Activated B cell treated with CpG ODN at 0.5 μM for 24 hours (primary cell): ENCODE results near the gene POU2F1. TPM values are rescaled to one million over a fixed set of nuclear protein-coding genes. Genes with fewer than 3 reads are reported as not detected.

Experiments
- ATAC-seq: fragments of 200-7000 bp; cut with Tn5 transposase; one replicate; pipeline ENCODE4 v1.10.0; 2021; ENCODE audit warnings: low read depth, mild to moderate bottlenecking, moderate library complexity
- CTCF ChIA-PET: fragments of 350-600 bp; sonication (Branson Sonifier 250); formaldehyde crosslinking; loops from one replicate; lab custom pipeline; 2021; ENCODE audit warnings: antibody characterized with exemption; lab: Charles Lee
- POLR2A ChIA-PET: fragments of 350-600 bp; sonication (Branson Sonifier 250); formaldehyde crosslinking; loops from one replicate; lab custom pipeline; 2021; ENCODE audit warnings: antibody characterized with exemption; lab: Charles Lee
- DNase-seq: peaks from one replicate; pipeline ENCODE4 v3.0.0; 2022
- H3K27ac Mint-ChIP-seq: one replicate; pipeline ENCODE4 v1.8.0; 2020; ENCODE audit warnings: mixed read lengths
- H3K27me3 Mint-ChIP-seq: one replicate; pipeline ENCODE4 v1.8.0; 2021; ENCODE audit warnings: mixed read lengths
- H3K36me3 Mint-ChIP-seq: one replicate; pipeline ENCODE4 v1.8.0; 2021; ENCODE audit warnings: low read depth, mixed read lengths
- H3K4me1 Mint-ChIP-seq: one replicate; pipeline ENCODE4 v1.8.0; 2021; ENCODE audit warnings: mixed read lengths
- H3K4me3 Mint-ChIP-seq: one replicate; pipeline ENCODE4 v1.8.0; 2020; ENCODE audit warnings: mild to moderate bottlenecking, mixed read lengths
- H3K9me3 Mint-ChIP-seq: one replicate; pipeline ENCODE4 v1.8.0; 2020; ENCODE audit warnings: mixed read lengths
- intact Hi-C: fragments of 100-400 bp; cut with micrococcal nuclease; formaldehyde crosslinking; loops from one replicate; pipeline ENCODE4 v1.15.1; 2024
- total RNA-seq: library from RNA; stranded (reverse); gene quantifications from 2 replicates; pipeline ENCODE4 v1.2.3, GENCODE V29; 2022
- TF ChIP-seq, protein P1 (sequence below): fragments of 200-600 bp; IDR thresholded peaks from one replicate; pipeline ENCODE4 v1.8.0; 2022; ENCODE audit warnings: antibody characterized with exemption, mild to moderate bottlenecking

The POU2F1 gene
- total RNA-seq, 1 donor from 2014 or later, result 35.5 TPM

- TF ChIP-seq, protein P1, sequence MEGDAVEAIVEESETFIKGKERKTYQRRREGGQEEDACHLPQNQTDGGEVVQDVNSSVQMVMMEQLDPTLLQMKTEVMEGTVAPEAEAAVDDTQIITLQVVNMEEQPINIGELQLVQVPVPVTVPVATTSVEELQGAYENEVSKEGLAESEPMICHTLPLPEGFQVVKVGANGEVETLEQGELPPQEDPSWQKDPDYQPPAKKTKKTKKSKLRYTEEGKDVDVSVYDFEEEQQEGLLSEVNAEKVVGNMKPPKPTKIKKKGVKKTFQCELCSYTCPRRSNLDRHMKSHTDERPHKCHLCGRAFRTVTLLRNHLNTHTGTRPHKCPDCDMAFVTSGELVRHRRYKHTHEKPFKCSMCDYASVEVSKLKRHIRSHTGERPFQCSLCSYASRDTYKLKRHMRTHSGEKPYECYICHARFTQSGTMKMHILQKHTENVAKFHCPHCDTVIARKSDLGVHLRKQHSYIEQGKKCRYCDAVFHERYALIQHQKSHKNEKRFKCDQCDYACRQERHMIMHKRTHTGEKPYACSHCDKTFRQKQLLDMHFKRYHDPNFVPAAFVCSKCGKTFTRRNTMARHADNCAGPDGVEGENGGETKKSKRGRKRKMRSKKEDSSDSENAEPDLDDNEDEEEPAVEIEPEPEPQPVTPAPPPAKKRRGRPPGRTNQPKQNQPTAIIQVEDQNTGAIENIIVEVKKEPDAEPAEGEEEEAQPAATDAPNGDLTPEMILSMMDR, result no peak
- Mint-ChIP-seq H3K9me3 (peaks cover 6% of the 10 kb centered on the region), H3K36me3 (peaks cover 4% of the 10 kb centered on the region), H3K4me1 (peaks cover 42% of the 10 kb centered on the region), H3K27ac (no peak overlapping the region), H3K4me3 (no peak overlapping the region), H3K27me3 (no peaks in the 10 kb centered on the region)
- POLR2A ChIA-PET, result no interaction called here
- CTCF ChIA-PET, result interaction anchor here (1.1 kb wide), 1 partner anchor 125 kb away, joined by 3 read pairs; no protein-coding TSS in a partner anchor
- ATAC-seq (no peak), DNase-seq (no peak)
- intact Hi-C loops, result no loop called here
Observed at GRCh38 chr1:167274061-167274460, 53.4 kb downstream of the POU2F1 start.

DNA sequence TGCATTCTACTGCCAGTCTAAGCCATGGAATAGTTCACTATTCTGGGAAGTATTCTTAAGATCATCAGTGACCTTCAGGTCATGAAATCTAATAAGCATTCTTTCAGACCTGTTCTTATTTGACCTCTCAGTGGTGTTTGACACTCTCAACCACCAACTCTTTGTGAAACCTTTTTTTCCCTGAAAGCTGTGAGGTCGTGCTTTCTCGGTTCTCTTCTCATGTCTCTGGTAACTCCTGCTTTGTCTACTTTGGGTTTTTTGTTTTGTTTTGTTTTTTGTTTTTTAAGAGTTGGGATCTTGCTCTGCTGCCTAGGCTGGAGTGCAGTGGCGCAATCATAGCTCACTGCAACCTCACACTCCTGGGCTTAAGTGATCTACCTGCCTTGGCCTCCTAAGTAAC is 56.3 kb downstream of the POU2F1 start:
- H3K27ac Mint-ChIP-seq, result no peak overlapping the region
- H3K36me3 Mint-ChIP-seq, result peaks cover 4% of the 10 kb centered on the region
- ChIA-PET CTCF (interaction anchor here (1.1 kb wide), 1 partner anchor 10 kb away, joined by 3 read pairs; no protein-coding TSS in a partner anchor), POLR2A (no interaction called here)
- H3K9me3 Mint-ChIP-seq, result peaks cover 6% of the 10 kb centered on the region
- TF ChIP-seq, protein P1, result no peak
- H3K4me3 Mint-ChIP-seq, result no peak overlapping the region
- no peak for DNase-seq
- peaks cover 39% of the 10 kb centered on the region for H3K4me1 Mint-ChIP-seq
- intact Hi-C loops, result loop anchor here (2.0 kb wide), 1 partner anchor 16 kb away; no protein-coding TSS in a partner anchor
- no peak for ATAC-seq
- no peaks in the 10 kb centered on the region for H3K27me3 Mint-ChIP-seq

DNA sequence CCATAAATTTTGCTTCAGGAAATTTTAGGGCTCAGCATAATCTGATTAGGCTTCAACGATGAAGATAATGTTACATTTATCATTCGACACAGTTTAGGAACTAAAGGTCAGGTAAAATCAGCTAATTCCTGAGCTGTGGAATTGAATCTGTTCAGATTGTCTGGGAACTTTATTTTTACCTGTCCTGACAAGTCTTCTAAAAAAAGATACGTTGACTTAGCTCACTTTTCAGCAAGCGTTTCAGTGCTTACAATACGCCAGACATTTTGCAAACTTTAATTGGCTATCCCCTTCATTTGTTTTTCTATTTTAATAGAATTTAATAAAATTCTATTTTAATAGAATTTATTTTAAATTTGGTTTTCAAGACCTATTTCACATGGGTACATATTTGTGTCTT is 57.8 kb downstream of the POU2F1 start:
- peaks cover 33% of the 10 kb centered on the region for H3K4me1 Mint-ChIP-seq
- no peaks in the 10 kb centered on the region for H3K9me3 Mint-ChIP-seq
- TF ChIP-seq, protein P1, result no peak
- intact Hi-C loops, result no loop called here
- no peaks in the 10 kb centered on the region for H3K27me3 Mint-ChIP-seq
- H3K36me3 Mint-ChIP-seq, result peaks cover 2% of the 10 kb centered on the region
- CTCF ChIA-PET, result interaction anchor here (2.6 kb wide), 1 partner anchor 10 kb away, joined by 9 read pairs; no protein-coding TSS in a partner anchor
- H3K27ac Mint-ChIP-seq, result no peak overlapping the region
- DNase-seq (no peak), ATAC-seq (no peak)
- H3K4me3 Mint-ChIP-seq, result no peak overlapping the region
- POLR2A ChIA-PET, result no interaction called here

DNA sequence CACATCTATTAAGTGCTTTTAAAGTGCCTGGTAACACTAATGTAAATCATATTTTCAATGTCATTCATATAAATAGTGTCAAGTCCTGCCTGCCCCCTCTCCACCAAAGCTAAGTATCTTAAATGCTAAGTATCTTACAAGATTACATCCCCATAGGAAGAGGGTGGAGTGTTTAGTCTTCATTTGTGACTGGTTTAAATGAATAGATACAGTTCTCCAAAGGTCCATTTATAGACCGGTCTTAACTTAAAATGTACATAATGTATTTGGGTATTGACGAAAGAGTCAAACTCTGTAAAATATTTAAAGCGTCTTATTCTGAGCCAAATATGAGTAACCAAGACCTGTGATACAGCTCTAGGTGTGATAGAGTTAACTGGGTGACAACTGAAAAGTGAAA is 60.2 kb downstream of the POU2F1 start:
- Mint-ChIP-seq H3K36me3 (peaks cover 2% of the 10 kb centered on the region), H3K9me3 (no peaks in the 10 kb centered on the region), H3K27ac (no peak overlapping the region), H3K4me3 (no peak overlapping the region), H3K27me3 (no peaks in the 10 kb centered on the region), H3K4me1 (peaks cover 28% of the 10 kb centered on the region)
- ChIA-PET POLR2A (interaction anchor here (0.8 kb wide), 1 partner anchor 12 kb away, joined by 9 read pairs; no protein-coding TSS in a partner anchor), CTCF (interaction anchor here (1.6 kb wide), 1 partner anchor 62 kb away, joined by 3 read pairs; no protein-coding TSS in a partner anchor)
- ATAC-seq (no peak), DNase-seq (no peak)
- intact Hi-C loops, result no loop called here
- TF ChIP-seq, protein P1, result no peak

GRCh38 chr1:167288390-167289074 is 67.8 kb downstream of the POU2F1 start:
- CTCF ChIA-PET, result interaction anchor here (1.1 kb wide), 1 partner anchor 21 kb away, joined by 4 read pairs; no protein-coding TSS in a partner anchor
- H3K4me3 Mint-ChIP-seq, result no peak overlapping the region
- H3K27ac Mint-ChIP-seq, result no peak overlapping the region

More at GRCh38 chr1:167288390-167289074, 67.8 kb downstream of the POU2F1 start:
- POLR2A ChIA-PET, result no interaction called here
- ATAC-seq (no peak), DNase-seq (no peak)
- Mint-ChIP-seq H3K36me3 (no peaks in the 10 kb centered on the region), H3K27me3 (no peaks in the 10 kb centered on the region), H3K4me1 (peaks cover 29% of the 10 kb centered on the region), H3K9me3 (no peaks in the 10 kb centered on the region)
- intact Hi-C loops, result no loop called here
- TF ChIP-seq, protein P1, result no peak
